Activated T-helper 1 cell treated with anti-CD3 and anti-CD28 coated beads, Interleukin-2, amount 50 U/mL, for 16 hours (primary cell): ENCODE data around the gene NDUFAF3.
A peak's percentile ranks its signal among the peaks of the same experiment; 100 is the strongest.

Source experiments
- DNase-seq, 2 donors: peaks; one replicate each; pipeline ENCODE4 v3.0.0-alpha.2; 2020; ENCODE audit warnings: low read depth in 1 of 2, low spot score in 1 of 2

NDUFAF3 gene

GRCh38 chr3:49017971-49018706 is 3.8 kb upstream of the NDUFAF3 start, which contains the start of gene DALRD3:
DALRD3 (minus strand) TSS chr3:49018580; CDS start chr3:49018564, 16 bp downstream.
- DNase-seq, result peak in 1 of 2 donors; percentile 35

GRCh38 chr3:49018707-49019006 is 3.3 kb upstream of the NDUFAF3 start:
- no peak for DNase-seq

GRCh38 chr3:49019941-49020329 is 2.0 kb upstream of the NDUFAF3 start:
- no peak for DNase-seq

GRCh38 chr3:49020330-49021212 is 1.4 kb upstream of the NDUFAF3 start:
- DNase-seq, result no peak

- peak; percentile 96 to 97 for DNase-seq
These were observed 608 bp upstream of the NDUFAF3 start for GRCh38 chr3:49021213-49021812.

GRCh38 chr3:49022688-49023171 is 809 bp downstream of the NDUFAF3 start:
- DNase-seq, result no peak

GRCh38 chr3:49023775-49024174 is 1.9 kb downstream of the NDUFAF3 start:
- no peak for DNase-seq

- DNase-seq, result no peak
These were observed 2.5 kb downstream of the NDUFAF3 start for GRCh38 chr3:49024449-49024848.

- DNase-seq, result no peak
These were observed 3.3 kb downstream of the NDUFAF3 start for GRCh38 chr3:49025005-49025792.

- DNase-seq, result no peak
These were observed 4.0 kb downstream of the NDUFAF3 start for GRCh38 chr3:49025793-49026520.

- DNase-seq, result no peak
These were observed 4.6 kb downstream of the NDUFAF3 start for GRCh38 chr3:49026536-49026935.

- DNase-seq, result no peak
These were observed 5.7 kb downstream of the NDUFAF3 start for GRCh38 chr3:49027634-49028033.

GRCh38 chr3:49028298-49028672 is 6.4 kb downstream of the NDUFAF3 start:
- DNase-seq, result no peak

GRCh38 chr3:49028673-49029562 is 7.0 kb downstream of the NDUFAF3 start, which contains the start of gene IMPDH2:
IMPDH2 (minus strand) TSS chr3:49029398; CDS start chr3:49029350, 48 bp downstream.
- peak; percentile 84 to 90 for DNase-seq

GRCh38 chr3:49029563-49029884 is 7.6 kb downstream of the NDUFAF3 start:
- DNase-seq, result no peak

GRCh38 chr3:49030321-49030720 is 8.4 kb downstream of the NDUFAF3 start:
- DNase-seq, result no peak

- no peak for DNase-seq
These were observed 10.9 kb downstream of the NDUFAF3 start for GRCh38 chr3:49032646-49033304.

- DNase-seq, result no peak
These were observed 12.7 kb downstream of the NDUFAF3 start for GRCh38 chr3:49034650-49035049.

- DNase-seq, result no peak
These were observed 13.4 kb downstream of the NDUFAF3 start for GRCh38 chr3:49035281-49035680.
